GM23248 (cell line): ENCODE results near the gene USP40.

Experiments
- EZH2 ChIP-seq: fragments of 200-600 bp; sonication (generic); IDR thresholded peaks from 2 replicates; pipeline ENCODE4 v1.6.1; 2018; ENCODE audit warnings: antibody characterized with exemption, mild to moderate bottlenecking; ENCODE audit not compliant: insufficient read depth, poor library complexity, severe bottlenecking
- EZH2phosphoT487 ChIP-seq: fragments of 200-600 bp; sonication (generic); IDR thresholded peaks from 2 replicates; pipeline ENCODE4 v1.6.1; 2018; ENCODE audit warnings: antibody characterized with exemption, moderate library complexity, mild to moderate bottlenecking, low read depth; ENCODE audit not compliant: insufficient read depth

DNA sequence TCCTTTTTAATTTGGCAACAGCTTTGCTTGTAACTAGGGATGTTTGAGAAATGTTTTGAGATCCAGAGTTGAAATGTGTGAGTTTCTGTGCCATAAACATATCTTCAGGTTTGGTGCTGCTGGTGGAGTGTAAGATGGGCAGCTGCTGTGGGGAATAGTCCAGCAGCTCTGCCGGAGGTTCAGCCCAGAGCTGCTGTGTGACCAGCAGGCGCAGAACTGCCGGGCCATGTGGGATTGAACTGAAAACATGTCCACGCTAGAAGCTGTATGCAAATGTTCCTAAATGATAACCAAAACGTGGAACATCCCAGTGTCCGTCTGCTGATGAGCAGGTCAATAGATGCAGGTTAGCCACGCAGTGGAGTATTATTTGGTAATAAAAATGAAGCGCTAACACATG, 112.7 kb downstream of the USP40 start:
- TF ChIP-seq EZH2 (no peak), EZH2phosphoT487 (no peak)
